Trophoblast cell (in vitro differentiated cells and primary cell): ENCODE measurements around the gene SREBF1.

Source experiments
- DNase-seq, 2 donors: peaks; one replicate each; pipeline ENCODE4 v3.0.0-alpha.2; 2016
- H2AFZ ChIP-seq: 2 replicates; pipeline ENCODE4 v1.6.1; 2013; ENCODE audit warnings: low read length, moderate library complexity, mild to moderate bottlenecking; ENCODE audit not compliant: insufficient read depth, poor library complexity
- H2AK5ac ChIP-seq: 2 replicates; pipeline ENCODE4 v1.6.1; 2013; ENCODE audit warnings: mild to moderate bottlenecking, low read length
- H2BK120ac ChIP-seq: 2 replicates; pipeline ENCODE4 v1.6.1; 2013; ENCODE audit warnings: low read length, mild to moderate bottlenecking, moderate library complexity; ENCODE audit not compliant: insufficient read depth, poor library complexity
- H2BK12ac ChIP-seq: 2 replicates; pipeline ENCODE4 v1.6.1; 2013; ENCODE audit warnings: mild to moderate bottlenecking, low read length, moderate library complexity
- H2BK5ac ChIP-seq: 2 replicates; pipeline ENCODE4 v1.6.1; 2013; ENCODE audit warnings: low read length, low read depth, moderate library complexity, mild to moderate bottlenecking; ENCODE audit not compliant: poor library complexity
- H3K14ac ChIP-seq: 2 replicates; pipeline ENCODE4 v1.6.1; 2013; ENCODE audit warnings: mild to moderate bottlenecking, low read length
- H3K18ac ChIP-seq: 2 replicates; pipeline ENCODE4 v1.6.1; 2013; ENCODE audit warnings: mild to moderate bottlenecking, low read length
- H3K23ac ChIP-seq: 2 replicates; pipeline ENCODE4 v1.6.1; 2013; ENCODE audit warnings: low read length
- H3K27ac ChIP-seq: 2 replicates; pipeline ENCODE4 v1.5.1; 2013; ENCODE audit warnings: low read depth, mild to moderate bottlenecking, inconsistent platforms, low read length, moderate library complexity
- H3K27me3 ChIP-seq: 2 replicates; pipeline ENCODE4 v1.6.1; 2013; ENCODE audit warnings: inconsistent platforms, mild to moderate bottlenecking, low read length, moderate library complexity; ENCODE audit not compliant: insufficient read depth
- H3K36me3 ChIP-seq, 2 experiments: 1 replicate in 1 of 2; 2 replicates in 1 of 2; pipeline ENCODE4 v1.6.1; 2013; ENCODE audit warnings: low read length in 2 of 2, mild to moderate bottlenecking in 2 of 2, moderate library complexity in 1 of 2; ENCODE audit not compliant: insufficient read depth in 2 of 2, control insufficient read depth in 1 of 2
- H3K4ac ChIP-seq: 2 replicates; pipeline ENCODE4 v1.6.1; 2013; ENCODE audit warnings: low read depth, mild to moderate bottlenecking, low read length, moderate library complexity
- H3K4me1 ChIP-seq, 2 experiments: 1 replicate in 1 of 2; 2 replicates in 1 of 2; pipeline ENCODE4 v1.6.1; 2013; ENCODE audit warnings: low read length in 2 of 2, mild to moderate bottlenecking in 2 of 2, moderate library complexity in 1 of 2; ENCODE audit not compliant: insufficient read depth in 2 of 2, control insufficient read depth in 1 of 2
- H3K4me2 ChIP-seq: 2 replicates; pipeline ENCODE4 v1.6.1; 2013; ENCODE audit warnings: inconsistent platforms, mild to moderate bottlenecking, low read length, moderate library complexity
- H3K4me3 ChIP-seq: 2 replicates; pipeline ENCODE4 v1.5.1; 2013; ENCODE audit warnings: mild to moderate bottlenecking, low read depth, low read length, inconsistent platforms
- H3K79me1 ChIP-seq: one replicate; pipeline ENCODE4 v1.6.1; 2013; ENCODE audit warnings: low read length
- H3K79me2 ChIP-seq: 2 replicates; pipeline ENCODE4 v1.6.1; 2013; ENCODE audit warnings: low read length, mild to moderate bottlenecking; ENCODE audit not compliant: control insufficient read depth, insufficient read depth, poor library complexity
- H3K9ac ChIP-seq: 2 replicates; pipeline ENCODE4 v1.6.1; 2013; ENCODE audit warnings: mild to moderate bottlenecking, low read length
- H3K9me3 ChIP-seq: 2 replicates; pipeline ENCODE4 v1.6.1; 2013; ENCODE audit warnings: low read depth, mild to moderate bottlenecking, control low read depth, inconsistent platforms, low read length; ENCODE audit not compliant: insufficient read depth
- H4K12ac ChIP-seq: 2 replicates; pipeline ENCODE4 v1.6.1; 2013; ENCODE audit warnings: low read depth, mild to moderate bottlenecking, low read length, moderate library complexity
- H4K8ac ChIP-seq: 2 replicates; pipeline ENCODE4 v1.6.1; 2013; ENCODE audit warnings: low read depth, mild to moderate bottlenecking, low read length, moderate library complexity
- H4K91ac ChIP-seq: one replicate; pipeline ENCODE4 v1.6.1; 2013; ENCODE audit warnings: low read depth, mild to moderate bottlenecking, low read length, moderate library complexity
- WGBS: extraction: QIAGEN DNeasy Blood & Tissue Kit; methylation state at CpG from one replicate; pipeline ENCODE4 v1.1.7; 2013; ENCODE audit warnings: missing lambda C conversion rate; ENCODE audit not compliant: insufficient read length, insufficient coverage; ENCODE audit errors: extremely low coverage; 5-methylcytosine and 5-hydroxymethylcytosine counted together

SREBF1 gene

GRCh38 chr17:17807440-17807839 lies 29.3 kb downstream of the SREBF1 start:
- Histone ChIP-seq H3K27me3 (no peaks in the 10 kb centered on the region), H3K36me3 (peaks cover 46 to 47% of the 10 kb centered on the region in 2 experiments), H4K12ac (no peak overlapping the region), H3K14ac (no peak overlapping the region), H3K27ac (no peak overlapping the region), H3K79me2 (peaks cover 2% of the 10 kb centered on the region), H3K9me3 (peaks cover 7% of the 10 kb centered on the region), H3K9ac (no peak overlapping the region), H2BK5ac (no peak overlapping the region), H3K4me3 (no peak overlapping the region), H2AFZ (no peak overlapping the region), H3K4me1 (peaks cover 19 to 25% of the 10 kb centered on the region in 2 experiments), H3K23ac (no peak overlapping the region), H2BK12ac (no peak overlapping the region), H2BK120ac (no peak overlapping the region), H3K18ac (no peak overlapping the region), H4K91ac (no peak overlapping the region), H3K4ac (no peak overlapping the region), H2AK5ac (no peak overlapping the region), H4K8ac (no peak overlapping the region), H3K79me1 (peaks cover 13% of the 10 kb centered on the region), H3K4me2 (no peak overlapping the region)
- DNase-seq = no peak
- WGBS = no CpG with 5 or more reads among the region's 5 CpGs

- Histone ChIP-seq H3K4me2 (no peak overlapping the region), H3K27me3 (no peaks in the 10 kb centered on the region), H3K4me3 (no peak overlapping the region), H4K8ac (no peak overlapping the region), H3K14ac (no peak overlapping the region), H3K9me3 (peaks cover 7% of the 10 kb centered on the region), H4K91ac (no peak overlapping the region), H3K9ac (no peak overlapping the region), H2BK120ac (no peak overlapping the region), H2BK5ac (no peak overlapping the region), H3K18ac (no peak overlapping the region), H3K79me1 (peaks cover 13% of the 10 kb centered on the region), H2AFZ (no peak overlapping the region), H3K23ac (no peak overlapping the region), H3K4ac (no peak overlapping the region), H3K36me3 (peaks cover 48 to 49% of the 10 kb centered on the region in 2 experiments), H3K4me1 (peaks cover 16 to 20% of the 10 kb centered on the region in 2 experiments), H2BK12ac (no peak overlapping the region), H4K12ac (no peak overlapping the region), H3K79me2 (peaks cover 2% of the 10 kb centered on the region), H2AK5ac (no peak overlapping the region), H3K27ac (no peak overlapping the region)
- WGBS = no CpG with 5 or more reads among the region's 17 CpGs
- DNase-seq = no peak
These were observed 30.0 kb downstream of the SREBF1 start for GRCh38 chr17:17806611-17807274.

GRCh38 chr17:17806035-17806434 lies 30.8 kb downstream of the SREBF1 start:
- no peak overlapping the region for H4K91ac ChIP-seq
- H3K27me3 ChIP-seq = no peaks in the 10 kb centered on the region
- WGBS = no CpG with 5 or more reads among the region's 4 CpGs

GRCh38 chr17:17805575-17805974 lies 31.2 kb downstream of the SREBF1 start:
- WGBS = no CpG with 5 or more reads among the region's 9 CpGs
- Histone ChIP-seq H3K14ac (no peak overlapping the region), H3K27ac (no peak overlapping the region), H3K4me1 (peaks cover 8 to 12% of the 10 kb centered on the region in 2 experiments), H2BK12ac (no peak overlapping the region), H3K9me3 (peaks cover 7% of the 10 kb centered on the region), H4K8ac (no peak overlapping the region), H2AFZ (no peak overlapping the region), H3K36me3 (peaks cover 46 to 49% of the 10 kb centered on the region in 2 experiments), H3K4me3 (no peak overlapping the region), H3K27me3 (no peaks in the 10 kb centered on the region), H3K4ac (no peak overlapping the region), H2BK120ac (no peak overlapping the region), H4K91ac (no peak overlapping the region), H4K12ac (no peak overlapping the region), H3K79me1 (peaks cover 10% of the 10 kb centered on the region), H2AK5ac (no peak overlapping the region), H3K18ac (no peak overlapping the region), H3K4me2 (no peak overlapping the region), H3K9ac (no peak overlapping the region), H3K23ac (no peak overlapping the region), H2BK5ac (no peak overlapping the region), H3K79me2 (peaks cover 2% of the 10 kb centered on the region)
- no peak for DNase-seq

More at GRCh38 chr17:17806035-17806434, 30.8 kb downstream of the SREBF1 start:
- H3K23ac ChIP-seq = no peak overlapping the region
- H2AK5ac ChIP-seq = no peak overlapping the region
- no peak overlapping the region for H3K27ac ChIP-seq
- no peak overlapping the region for H3K4ac ChIP-seq
- H3K4me3 ChIP-seq = no peak overlapping the region
- H3K79me1 ChIP-seq = peaks cover 11% of the 10 kb centered on the region
- peaks cover 7% of the 10 kb centered on the region for H3K9me3 ChIP-seq
- H2BK120ac ChIP-seq = no peak overlapping the region
- H3K4me1 ChIP-seq = peaks cover 12 to 16% of the 10 kb centered on the region in 2 experiments
- no peak for DNase-seq
- H4K8ac ChIP-seq = no peak overlapping the region
- peaks cover 2% of the 10 kb centered on the region for H3K79me2 ChIP-seq
- no peak overlapping the region for H2BK12ac ChIP-seq
- no peak overlapping the region for H4K12ac ChIP-seq
- H2AFZ ChIP-seq = no peak overlapping the region
- H3K4me2 ChIP-seq = no peak overlapping the region
- no peak overlapping the region for H3K18ac ChIP-seq
- peaks cover 49% of the 10 kb centered on the region in 2 experiments for H3K36me3 ChIP-seq
- no peak overlapping the region for H2BK5ac ChIP-seq
- no peak overlapping the region for H3K14ac ChIP-seq
- H3K9ac ChIP-seq = no peak overlapping the region
